ENCODE measurements around the gene ANKRD33B. TPM values are rescaled to one million over a fixed set of nuclear protein-coding genes. Genes with fewer than 3 reads are reported as not detected.

The ANKRD33B gene
- total and polyA plus RNA-seq, 11 donors, result 0.98 to 33.8 (median 4.9) TPM

DNA sequence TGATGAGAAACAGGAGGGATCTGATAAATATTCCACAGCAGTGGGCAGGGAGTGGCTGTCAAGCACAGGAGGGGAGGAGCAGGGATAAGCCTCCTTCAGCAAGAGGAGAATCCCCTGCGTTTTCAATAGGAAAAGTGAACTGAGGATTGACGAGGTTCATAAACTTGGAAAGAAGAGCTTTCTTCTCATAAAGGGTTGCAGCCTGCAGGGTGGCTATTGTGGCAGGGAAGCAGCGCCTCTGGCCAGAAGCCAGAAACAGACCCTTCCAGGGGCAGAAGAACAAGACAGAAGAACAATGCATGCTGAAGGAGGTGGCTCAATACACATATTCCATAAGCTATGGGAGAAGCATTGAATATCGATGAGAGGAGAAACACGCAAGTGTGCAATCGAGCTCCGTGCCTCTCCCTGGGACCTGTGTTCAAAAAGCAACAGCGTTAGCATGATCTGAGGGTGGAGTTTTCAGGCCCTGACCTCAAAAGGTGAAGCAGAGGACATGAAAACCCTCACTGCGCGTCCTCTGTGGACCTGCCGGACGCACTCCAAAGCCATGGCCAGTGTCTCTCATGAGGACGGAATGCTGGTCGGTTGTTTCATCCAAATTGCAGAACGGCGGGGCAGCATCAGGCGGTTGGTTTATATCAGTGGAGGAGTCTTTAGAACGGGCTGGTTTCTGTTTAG lies 67.6 kb downstream of the ANKRD33B start:
- Histone ChIP-seq H3K4me1 (peaks cover 0 to 72% (median 17%) of the 10 kb centered on the region in 12 donors), H3K9me3 (no peaks in the 10 kb centered on the region), H3K36me3 (no peaks in the 10 kb centered on the region), H3K27me3 (no peaks in the 10 kb centered on the region), H3K27ac (no peak overlapping the region), H3K4me3 (peak overlapping the region in 1 of 12 donors; percentile 3)
- no peak for TF ChIP-seq POLR2A (IDR thresholded peaks at IDR 0.05)
- TF ChIP-seq, protein P1, sequence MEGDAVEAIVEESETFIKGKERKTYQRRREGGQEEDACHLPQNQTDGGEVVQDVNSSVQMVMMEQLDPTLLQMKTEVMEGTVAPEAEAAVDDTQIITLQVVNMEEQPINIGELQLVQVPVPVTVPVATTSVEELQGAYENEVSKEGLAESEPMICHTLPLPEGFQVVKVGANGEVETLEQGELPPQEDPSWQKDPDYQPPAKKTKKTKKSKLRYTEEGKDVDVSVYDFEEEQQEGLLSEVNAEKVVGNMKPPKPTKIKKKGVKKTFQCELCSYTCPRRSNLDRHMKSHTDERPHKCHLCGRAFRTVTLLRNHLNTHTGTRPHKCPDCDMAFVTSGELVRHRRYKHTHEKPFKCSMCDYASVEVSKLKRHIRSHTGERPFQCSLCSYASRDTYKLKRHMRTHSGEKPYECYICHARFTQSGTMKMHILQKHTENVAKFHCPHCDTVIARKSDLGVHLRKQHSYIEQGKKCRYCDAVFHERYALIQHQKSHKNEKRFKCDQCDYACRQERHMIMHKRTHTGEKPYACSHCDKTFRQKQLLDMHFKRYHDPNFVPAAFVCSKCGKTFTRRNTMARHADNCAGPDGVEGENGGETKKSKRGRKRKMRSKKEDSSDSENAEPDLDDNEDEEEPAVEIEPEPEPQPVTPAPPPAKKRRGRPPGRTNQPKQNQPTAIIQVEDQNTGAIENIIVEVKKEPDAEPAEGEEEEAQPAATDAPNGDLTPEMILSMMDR (IDR thresholded peaks at IDR 0.05), result no peak
- WGBS, 4 donors, result 90 to 93% (median 91%) methylated on average over 18 of the region's 18 CpGs
- intact Hi-C loops (cut with DNase I), result loop anchor here in 1 of 10 donors (10.0 kb wide), 1 partner anchor 347 kb away; no protein-coding TSS in a partner anchor
- DNase-seq (no peak), ATAC-seq (no peak)

DNA sequence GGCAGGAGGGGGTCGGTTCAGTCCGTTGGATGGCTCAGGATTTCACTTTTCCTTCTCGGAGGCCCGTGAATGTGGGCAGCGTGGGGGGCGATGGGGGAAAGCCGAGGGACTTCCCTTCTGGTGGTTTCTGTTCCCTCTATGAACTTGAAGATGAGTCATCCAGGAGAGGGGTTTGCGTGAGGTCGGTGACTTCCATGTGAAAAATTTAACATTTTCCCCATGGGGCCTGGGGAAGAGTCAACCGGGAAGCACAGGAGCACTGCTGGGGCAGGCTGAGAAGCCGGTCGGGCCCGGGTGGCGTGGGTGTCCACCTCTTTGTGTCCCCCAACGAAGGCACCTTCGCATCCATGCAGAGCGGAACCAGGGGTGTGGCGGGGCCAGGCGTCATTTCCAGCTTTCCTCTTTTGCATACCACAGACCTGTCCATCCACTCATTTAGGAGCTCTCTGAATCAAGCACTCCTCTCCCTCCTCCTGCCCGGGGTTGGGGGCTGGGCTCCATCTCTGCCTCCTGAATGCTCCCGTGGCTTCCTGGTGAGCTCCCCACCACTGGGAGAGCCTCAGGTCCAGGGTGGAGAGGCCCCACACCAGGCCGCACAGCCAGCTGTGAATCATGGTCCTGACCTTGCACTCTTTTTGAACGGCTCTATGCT lies 68.4 kb downstream of the ANKRD33B start:
- Histone ChIP-seq H3K4me3 (peak overlapping the region in 1 of 12 donors; percentile 3), H3K9me3 (no peaks in the 10 kb centered on the region), H3K36me3 (no peaks in the 10 kb centered on the region), H3K27ac (no peak overlapping the region), H3K27me3 (no peaks in the 10 kb centered on the region), H3K4me1 (peaks cover 0 to 64% (median 11%) of the 10 kb centered on the region in 12 donors)
- TF ChIP-seq, protein P1 (IDR thresholded peaks at IDR 0.05), result no peak
- no peak for TF ChIP-seq POLR2A (IDR thresholded peaks at IDR 0.05)
- no peak for ATAC-seq
- WGBS, 4 donors, result 78 to 95% (median 84%) methylated on average over 22 to 23 of the region's 23 CpGs
- no peak for DNase-seq
- intact Hi-C loops (cut with DNase I), result loop anchor here in 1 of 10 donors (10.0 kb wide), 1 partner anchor 347 kb away; no protein-coding TSS in a partner anchor

DNA sequence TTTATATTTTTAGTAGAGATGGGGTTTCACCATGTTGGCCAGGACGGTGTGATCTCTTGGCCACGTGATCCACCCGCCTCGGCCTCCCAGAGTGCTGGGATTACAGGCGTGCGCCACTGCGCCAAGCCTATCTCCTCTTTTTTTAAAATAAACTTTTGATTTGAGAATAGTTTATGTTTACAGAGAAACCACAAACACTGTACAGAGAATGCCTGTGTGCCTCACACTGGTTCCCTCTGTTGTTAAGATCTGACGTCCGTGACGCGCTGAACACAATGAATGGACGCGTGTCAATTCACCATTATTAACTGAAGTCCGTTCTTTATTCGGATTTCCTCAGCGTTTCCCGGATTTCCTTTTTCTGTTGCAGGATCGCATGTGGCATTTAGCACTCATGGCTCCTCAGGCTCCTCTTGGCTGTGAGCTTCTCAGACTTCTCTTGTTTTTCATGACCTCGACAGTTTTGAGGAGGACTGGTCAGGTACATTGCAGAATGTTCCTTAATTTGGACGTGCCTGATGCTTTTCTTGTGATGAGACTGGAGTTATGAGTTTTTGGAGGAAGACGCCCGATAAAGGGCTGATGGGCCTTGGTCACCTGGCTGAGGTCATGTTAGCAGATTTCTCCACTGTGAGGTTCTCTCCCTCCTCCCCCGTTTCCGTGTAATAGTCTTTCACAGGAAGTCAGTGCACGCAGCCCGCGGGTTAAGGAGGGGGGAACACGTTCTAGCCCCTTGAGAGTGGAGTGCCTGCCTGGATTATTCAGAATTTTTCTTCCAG lies 69.6 kb downstream of the ANKRD33B start:
- ATAC-seq (peak in 2 of 4 donors; percentile 44 to 79), DNase-seq (peak in 1 of 5 donors; percentile 36)
- Histone ChIP-seq H3K36me3 (peaks cover 0 to 7% (median 0%) of the 10 kb centered on the region in 9 donors), H3K4me3 (no peak overlapping the region), H3K9me3 (no peaks in the 10 kb centered on the region), H3K27me3 (no peaks in the 10 kb centered on the region), H3K4me1 (peaks cover 0 to 53% (median 1%) of the 10 kb centered on the region in 12 donors), H3K27ac (no peak overlapping the region)
- TF ChIP-seq POLR2A (IDR thresholded peaks at IDR 0.05), result no peak
- TF ChIP-seq, protein P1 (IDR thresholded peaks at IDR 0.05), result no peak
- 59 to 68% (median 64%) methylated on average over 28 of the region's 28 CpGs for WGBS, 4 donors
- intact Hi-C loops (cut with DNase I), result loop anchor here in 1 of 10 donors (10.0 kb wide), 1 partner anchor 349 kb away; no protein-coding TSS in a partner anchor

All from heart left ventricle (tissue), 16 donors.